ENCODE measurements around the gene MAPK8IP2. TPM values are rescaled to one million over a fixed set of nuclear protein-coding genes. Genes with fewer than 3 reads are reported as not detected.
A peak's percentile ranks its signal among the peaks of the same experiment; 100 is the strongest.

Gene MAPK8IP2
- total RNA-seq, 5 donors from 2014 or later (not counting 1 experiment from before 2014, with no cell fraction given), result 0.13 to 0.55 (median 0.39) TPM

DNA sequence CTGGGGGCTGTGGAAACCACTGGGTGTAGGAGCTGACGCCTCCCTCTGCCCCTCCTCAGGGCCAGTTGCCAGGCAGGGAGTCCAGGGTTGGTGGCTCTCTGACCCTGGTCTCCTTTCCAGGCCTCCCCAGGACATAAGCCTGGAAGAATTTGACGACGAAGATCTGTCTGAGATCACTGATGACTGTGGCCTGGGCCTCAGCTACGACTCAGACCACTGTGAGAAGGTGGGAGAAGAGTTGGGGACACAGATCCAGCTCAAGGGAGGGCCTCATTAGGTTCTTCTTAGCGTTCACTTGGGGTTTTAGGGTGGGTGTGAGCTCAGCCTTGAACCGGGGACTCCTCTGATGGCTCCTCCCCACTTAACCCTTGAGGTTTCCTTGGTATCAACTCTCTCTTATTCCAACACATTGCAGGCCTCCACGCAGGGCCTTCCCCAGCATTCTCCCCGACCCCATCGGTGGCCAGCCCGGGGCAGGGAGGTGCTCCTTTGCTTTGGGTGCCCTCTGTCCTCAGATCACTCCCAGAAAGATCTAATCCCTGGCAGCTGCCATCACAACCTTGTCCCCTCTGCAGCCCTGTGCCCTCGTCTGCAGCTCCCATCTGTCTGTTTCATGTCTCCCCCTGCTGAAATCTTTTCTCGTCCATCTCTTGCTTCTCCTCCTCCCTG, 1.2 kb downstream of the MAPK8IP2 start:
- Histone ChIP-seq H3K4me3 (ENCODE audit: control insufficient read depth in 1 of 2, extremely low read depth in 1 of 2, low read length in 1 of 2) (no peak overlapping the region), H3K27ac (ENCODE audit: low read length) (no peak overlapping the region), H3K9me3 (no peaks in the 10 kb centered on the region), H3K4me1 (ENCODE audit: control insufficient read depth in 1 of 2, extremely low read depth in 1 of 2, insufficient read depth in 2 of 2, low read length in 2 of 2) (peaks cover 0 to 8% of the 10 kb centered on the region in 2 experiments), H3K27me3 (replicated peaks in 1 of 2; ENCODE audit: control insufficient read depth in 2 of 2, extremely low read depth in 1 of 2, insufficient read depth in 2 of 2, low read length in 1 of 2) (peaks cover 10 to 76% of the 10 kb centered on the region in 2 experiments), H3K36me3 (ENCODE audit: control insufficient read depth in 2 of 2, extremely low read depth in 1 of 2, insufficient read depth in 1 of 2, low read length in 1 of 2) (no peaks in the 10 kb centered on the region)
- ATAC-seq (replicated peaks in 1 of 4), result no peak
- peaks cover 10 to 17% (median 10%) of the 10 kb centered on the region in 3 donors for H3K4me1 Mint-ChIP-seq
- H3K4me3 Mint-ChIP-seq, result peak overlapping the region; percentile 69 to 70 (median 69)
- H3K9me3 Mint-ChIP-seq, result no peaks in the 10 kb centered on the region
- DNase-seq, result no peak
- ChIA-PET CTCF (no interaction called here), POLR2A (no interaction called here)
- peak overlapping the region in 1 of 2 donors; percentile 45 for H3K27ac Mint-ChIP-seq
- WGBS (ENCODE audit: insufficient coverage), result 64% methylated on average over 9 of the region's 12 CpGs
- peaks cover 21 to 53% of the 10 kb centered on the region in 2 donors for H3K27me3 Mint-ChIP-seq
- peaks cover 8% of the 10 kb centered on the region for H3K36me3 Mint-ChIP-seq

DNA sequence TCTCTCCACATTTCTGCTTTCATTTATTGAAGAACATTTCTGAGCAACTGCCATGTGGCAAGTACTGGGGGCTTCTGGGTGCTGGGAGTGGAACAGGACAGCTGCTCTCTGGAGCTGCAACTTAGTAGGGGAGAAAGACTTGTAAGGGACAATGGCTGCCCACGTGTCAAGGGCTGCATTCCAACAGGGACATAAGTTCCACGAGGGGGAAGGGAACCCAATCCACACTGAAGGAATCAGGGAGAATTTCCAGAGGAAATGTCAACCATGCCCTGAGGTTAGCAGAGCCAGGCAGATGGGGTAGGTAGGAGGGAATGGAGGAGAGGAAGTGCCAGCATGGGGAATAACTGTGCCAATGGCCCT, 1.7 kb downstream of the MAPK8IP2 start:
- ChIA-PET POLR2A (no interaction called here), CTCF (no interaction called here)
- peaks cover 0 to 8% of the 10 kb centered on the region in 2 experiments for H3K4me1 ChIP-seq (ENCODE audit: control insufficient read depth in 1 of 2, extremely low read depth in 1 of 2, insufficient read depth in 2 of 2, low read length in 2 of 2)
- Mint-ChIP-seq H3K4me1 (peaks cover 10 to 17% (median 10%) of the 10 kb centered on the region in 3 donors), H3K36me3 (peaks cover 3% of the 10 kb centered on the region), H3K27me3 (peaks cover 25 to 54% of the 10 kb centered on the region in 2 donors), H3K9me3 (no peaks in the 10 kb centered on the region), H3K4me3 (peak overlapping the region; percentile 69 to 70 (median 69)), H3K27ac (no peak overlapping the region)
- H3K4me3 ChIP-seq (ENCODE audit: control insufficient read depth in 1 of 2, extremely low read depth in 1 of 2, low read length in 1 of 2), result no peak overlapping the region
- H3K27ac ChIP-seq (ENCODE audit: low read length), result no peak overlapping the region
- 36% methylated on average over 2 of the region's 2 CpGs for WGBS (ENCODE audit: insufficient coverage)
- DNase-seq, result no peak
- H3K36me3 ChIP-seq (ENCODE audit: control insufficient read depth in 2 of 2, extremely low read depth in 1 of 2, insufficient read depth in 1 of 2, low read length in 1 of 2), result no peaks in the 10 kb centered on the region
- ATAC-seq (replicated peaks in 1 of 4), result no peak
- H3K9me3 ChIP-seq, result no peaks in the 10 kb centered on the region
- peaks cover 10 to 79% of the 10 kb centered on the region in 2 experiments for H3K27me3 ChIP-seq (replicated peaks in 1 of 2; ENCODE audit: control insufficient read depth in 2 of 2, extremely low read depth in 1 of 2, insufficient read depth in 2 of 2, low read length in 1 of 2)

DNA sequence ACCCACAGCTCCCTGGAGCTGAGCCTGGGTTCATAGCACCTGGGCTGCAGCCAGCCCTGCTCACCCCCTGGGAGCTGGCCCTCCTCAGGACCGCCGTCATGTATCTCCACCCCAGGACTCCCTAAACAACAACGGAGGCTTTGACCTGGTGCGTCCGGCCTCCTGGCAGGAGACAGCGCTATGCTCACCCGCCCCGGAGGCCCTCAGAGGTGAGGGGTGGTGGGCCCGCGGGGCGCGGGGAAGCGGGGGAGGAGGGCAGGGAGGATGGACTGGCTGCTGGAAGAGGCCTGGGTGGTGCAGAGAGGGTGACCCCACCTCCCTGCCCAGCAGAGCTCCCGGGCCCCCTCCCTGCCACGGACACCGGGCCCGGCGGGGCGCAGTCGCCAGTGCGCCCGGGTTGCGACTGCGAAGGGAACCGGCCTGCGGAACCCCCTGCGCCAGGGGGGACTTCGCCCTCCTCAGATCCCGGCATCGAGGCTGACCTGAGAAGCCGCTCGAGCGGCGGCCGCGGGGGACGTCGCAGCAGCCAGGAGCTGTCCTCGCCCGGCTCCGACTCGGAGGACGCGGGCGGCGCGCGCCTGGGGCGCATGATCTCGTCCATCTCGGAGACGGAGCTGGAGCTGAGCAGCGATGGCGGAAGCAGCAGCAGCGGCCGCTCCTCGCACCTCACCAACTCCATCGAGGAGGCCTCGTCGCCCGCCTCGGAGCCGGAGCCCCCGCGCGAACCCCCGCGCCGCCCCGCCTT, 3.1 kb downstream of the MAPK8IP2 start:
- no peaks in the 10 kb centered on the region for H3K9me3 Mint-ChIP-seq
- no peak overlapping the region for H3K4me3 Mint-ChIP-seq
- POLR2A ChIA-PET, result no interaction called here
- no peak for DNase-seq
- H3K36me3 Mint-ChIP-seq, result no peaks in the 10 kb centered on the region
- peaks cover 10 to 79% of the 10 kb centered on the region in 2 experiments for H3K27me3 ChIP-seq (replicated peaks in 1 of 2; ENCODE audit: control insufficient read depth in 2 of 2, extremely low read depth in 1 of 2, insufficient read depth in 2 of 2, low read length in 1 of 2)
- peaks cover 10 to 17% (median 10%) of the 10 kb centered on the region in 3 donors for H3K4me1 Mint-ChIP-seq
- 11% methylated on average over 56 of the region's 70 CpGs for WGBS (ENCODE audit: insufficient coverage)
- peaks cover 32 to 53% of the 10 kb centered on the region in 2 donors for H3K27me3 Mint-ChIP-seq
- no peak overlapping the region for H3K27ac ChIP-seq (ENCODE audit: low read length)
- CTCF ChIA-PET, result no interaction called here
- ATAC-seq (replicated peaks in 1 of 4), result no peak
- H3K4me3 ChIP-seq (ENCODE audit: control insufficient read depth in 1 of 2, extremely low read depth in 1 of 2, low read length in 1 of 2), result no peak overlapping the region
- H3K9me3 ChIP-seq, result no peaks in the 10 kb centered on the region
- H3K4me1 ChIP-seq (ENCODE audit: control insufficient read depth in 1 of 2, extremely low read depth in 1 of 2, insufficient read depth in 2 of 2, low read length in 2 of 2), result peaks cover 0 to 8% of the 10 kb centered on the region in 2 experiments
- H3K27ac Mint-ChIP-seq, result no peak overlapping the region
- no peaks in the 10 kb centered on the region for H3K36me3 ChIP-seq (ENCODE audit: control insufficient read depth in 2 of 2, extremely low read depth in 1 of 2, insufficient read depth in 1 of 2, low read length in 1 of 2)

DNA sequence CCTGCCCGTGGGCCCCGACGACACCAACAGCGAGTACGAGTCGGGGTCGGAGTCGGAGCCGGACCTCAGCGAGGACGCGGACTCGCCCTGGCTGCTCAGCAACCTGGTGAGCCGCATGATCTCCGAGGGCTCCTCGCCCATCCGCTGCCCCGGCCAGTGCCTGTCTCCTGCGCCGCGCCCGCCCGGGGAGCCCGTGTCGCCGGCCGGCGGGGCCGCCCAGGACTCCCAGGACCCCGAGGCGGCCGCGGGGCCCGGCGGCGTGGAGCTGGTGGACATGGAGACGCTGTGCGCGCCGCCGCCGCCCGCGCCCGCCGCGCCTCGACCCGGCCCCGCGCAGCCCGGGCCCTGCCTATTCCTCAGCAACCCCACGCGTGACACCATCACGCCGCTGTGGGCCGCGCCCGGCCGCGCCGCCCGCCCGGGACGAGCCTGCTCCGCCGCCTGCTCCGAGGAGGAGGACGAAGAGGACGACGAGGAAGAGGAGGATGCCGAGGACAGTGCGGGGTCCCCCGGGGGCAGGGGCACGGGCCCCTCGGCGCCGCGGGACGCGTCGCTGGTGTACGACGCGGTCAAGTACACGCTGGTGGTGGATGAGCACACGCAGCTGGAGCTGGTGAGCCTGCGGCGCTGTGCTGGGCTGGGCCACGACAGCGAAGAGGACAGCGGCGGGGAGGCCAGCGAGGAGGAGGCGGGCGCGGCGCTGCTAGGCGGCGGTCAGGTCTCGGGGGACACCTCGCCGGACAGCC, 3.8 kb downstream of the MAPK8IP2 start:
- H3K9me3 Mint-ChIP-seq, result no peaks in the 10 kb centered on the region
- 42% methylated on average over 87 of the region's 103 CpGs for WGBS (ENCODE audit: insufficient coverage)
- Histone ChIP-seq H3K27me3 (replicated peaks in 1 of 2; ENCODE audit: control insufficient read depth in 2 of 2, extremely low read depth in 1 of 2, insufficient read depth in 2 of 2, low read length in 1 of 2) (peaks cover 10 to 74% of the 10 kb centered on the region in 2 experiments), H3K9me3 (no peaks in the 10 kb centered on the region), H3K4me3 (ENCODE audit: control insufficient read depth in 1 of 2, extremely low read depth in 1 of 2, low read length in 1 of 2) (no peak overlapping the region), H3K27ac (ENCODE audit: low read length) (no peak overlapping the region), H3K4me1 (ENCODE audit: control insufficient read depth in 1 of 2, extremely low read depth in 1 of 2, insufficient read depth in 2 of 2, low read length in 2 of 2) (peaks cover 0 to 8% of the 10 kb centered on the region in 2 experiments), H3K36me3 (ENCODE audit: control insufficient read depth in 2 of 2, extremely low read depth in 1 of 2, insufficient read depth in 1 of 2, low read length in 1 of 2) (no peaks in the 10 kb centered on the region)
- no peak overlapping the region for H3K4me3 Mint-ChIP-seq
- ChIA-PET CTCF (no interaction called here), POLR2A (no interaction called here)
- no peaks in the 10 kb centered on the region for H3K36me3 Mint-ChIP-seq
- peaks cover 10 to 17% (median 10%) of the 10 kb centered on the region in 3 donors for H3K4me1 Mint-ChIP-seq
- H3K27ac Mint-ChIP-seq, result no peak overlapping the region
- no peak for DNase-seq
- H3K27me3 Mint-ChIP-seq, result peaks cover 32 to 60% of the 10 kb centered on the region in 2 donors
- no peak for ATAC-seq (replicated peaks in 1 of 4)

DNA sequence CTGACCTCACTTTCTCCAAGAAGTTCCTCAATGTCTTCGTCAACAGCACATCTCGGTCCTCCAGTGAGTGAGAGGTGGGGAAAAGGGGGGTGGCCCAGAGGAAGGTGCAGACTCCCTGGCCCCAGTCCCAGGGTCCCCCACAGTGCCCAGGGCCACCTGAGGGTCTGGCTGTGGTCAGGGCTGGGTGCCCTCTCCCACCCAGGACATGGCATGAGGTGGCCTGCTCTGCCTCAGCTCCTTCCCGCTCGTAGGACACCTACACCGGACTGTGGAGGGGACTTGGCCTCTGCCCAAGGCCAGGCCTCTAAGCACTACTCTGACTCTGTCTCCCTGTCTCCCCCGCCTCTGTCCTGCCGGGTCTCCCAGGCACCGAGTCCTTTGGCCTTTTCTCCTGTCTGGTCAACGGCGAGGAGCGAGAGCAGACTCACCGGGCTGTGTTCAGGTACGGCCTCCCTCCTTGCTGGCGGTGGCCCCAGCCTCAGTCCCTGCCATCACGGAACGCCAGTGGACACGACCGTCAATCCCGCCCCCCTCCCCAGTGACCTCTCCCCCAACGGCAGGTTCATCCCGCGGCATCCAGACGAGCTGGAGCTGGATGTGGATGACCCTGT, 4.5 kb downstream of the MAPK8IP2 start:
- no peak overlapping the region for H3K27ac ChIP-seq (ENCODE audit: low read length)
- Mint-ChIP-seq H3K27me3 (peaks cover 31 to 57% of the 10 kb centered on the region in 2 donors), H3K4me3 (no peak overlapping the region), H3K4me1 (peaks cover 5 to 12% (median 10%) of the 10 kb centered on the region in 3 donors), H3K36me3 (no peaks in the 10 kb centered on the region), H3K27ac (no peak overlapping the region), H3K9me3 (no peaks in the 10 kb centered on the region)
- ATAC-seq (replicated peaks in 1 of 4) (no peak), DNase-seq (no peak)
- CTCF ChIA-PET, result no interaction called here
- H3K36me3 ChIP-seq (ENCODE audit: control insufficient read depth in 2 of 2, extremely low read depth in 1 of 2, insufficient read depth in 1 of 2, low read length in 1 of 2), result no peaks in the 10 kb centered on the region
- H3K27me3 ChIP-seq (replicated peaks in 1 of 2; ENCODE audit: control insufficient read depth in 2 of 2, extremely low read depth in 1 of 2, insufficient read depth in 2 of 2, low read length in 1 of 2), result peaks cover 10 to 72% of the 10 kb centered on the region in 2 experiments
- 89% methylated on average over 12 of the region's 23 CpGs for WGBS (ENCODE audit: insufficient coverage)
- H3K4me1 ChIP-seq (ENCODE audit: control insufficient read depth in 1 of 2, extremely low read depth in 1 of 2, insufficient read depth in 2 of 2, low read length in 2 of 2), result peaks cover 0 to 4% of the 10 kb centered on the region in 2 experiments
- H3K4me3 ChIP-seq (ENCODE audit: control insufficient read depth in 1 of 2, extremely low read depth in 1 of 2, low read length in 1 of 2), result no peak overlapping the region
- POLR2A ChIA-PET, result no interaction called here
- no peaks in the 10 kb centered on the region for H3K9me3 ChIP-seq

DNA sequence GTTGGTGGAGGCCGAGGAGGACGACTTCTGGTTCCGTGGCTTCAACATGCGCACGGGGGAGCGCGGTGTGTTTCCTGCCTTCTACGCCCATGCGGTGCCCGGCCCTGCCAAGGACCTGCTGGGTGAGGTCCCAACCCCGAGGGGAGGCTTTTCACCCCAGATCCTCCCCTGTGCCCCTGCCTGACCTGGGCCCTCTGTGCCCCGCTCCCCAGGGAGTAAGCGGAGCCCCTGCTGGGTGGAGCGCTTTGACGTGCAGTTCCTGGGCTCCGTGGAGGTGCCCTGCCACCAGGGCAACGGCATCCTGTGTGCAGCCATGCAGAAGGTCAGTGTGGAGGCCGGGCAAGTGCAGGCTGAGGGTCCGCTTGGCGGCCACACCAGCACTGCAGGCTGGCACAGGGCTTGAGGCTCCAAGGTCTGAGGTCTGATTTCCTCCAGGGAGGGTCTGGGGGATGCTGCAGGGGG, 5.1 kb downstream of the MAPK8IP2 start:
- ChIA-PET POLR2A (no interaction called here), CTCF (no interaction called here)
- ATAC-seq (replicated peaks in 1 of 4) (no peak), DNase-seq (no peak)
- Histone ChIP-seq H3K36me3 (ENCODE audit: control insufficient read depth in 2 of 2, extremely low read depth in 1 of 2, insufficient read depth in 1 of 2, low read length in 1 of 2) (no peaks in the 10 kb centered on the region), H3K27me3 (replicated peaks in 1 of 2; ENCODE audit: control insufficient read depth in 2 of 2, extremely low read depth in 1 of 2, insufficient read depth in 2 of 2, low read length in 1 of 2) (peaks cover 10 to 78% of the 10 kb centered on the region in 2 experiments), H3K9me3 (no peaks in the 10 kb centered on the region), H3K4me3 (ENCODE audit: control insufficient read depth in 1 of 2, extremely low read depth in 1 of 2, low read length in 1 of 2) (no peak overlapping the region), H3K4me1 (ENCODE audit: control insufficient read depth in 1 of 2, extremely low read depth in 1 of 2, insufficient read depth in 2 of 2, low read length in 2 of 2) (peaks cover 0 to 4% of the 10 kb centered on the region in 2 experiments), H3K27ac (ENCODE audit: low read length) (no peak overlapping the region)
- no peak overlapping the region for H3K4me3 Mint-ChIP-seq
- H3K27ac Mint-ChIP-seq, result no peak overlapping the region
- H3K4me1 Mint-ChIP-seq, result peaks cover 5 to 12% (median 10%) of the 10 kb centered on the region in 3 donors
- H3K36me3 Mint-ChIP-seq, result no peaks in the 10 kb centered on the region
- peaks cover 35 to 62% of the 10 kb centered on the region in 2 donors for H3K27me3 Mint-ChIP-seq
- 78% methylated on average over 19 of the region's 20 CpGs for WGBS (ENCODE audit: insufficient coverage)
- H3K9me3 Mint-ChIP-seq, result no peaks in the 10 kb centered on the region
